Measurements from ENCODE around the gene C19orf47. TPM values are rescaled to one million over a fixed set of nuclear protein-coding genes. Genes with fewer than 3 reads are reported as not detected.
A peak's percentile ranks its signal among the peaks of the same experiment; 100 is the strongest.

C19orf47 gene
- total RNA-seq, 4 donors from 2014 or later, result 14.8 to 34.9 (median 16.3) TPM

GRCh38 chr19:40317338-40317737 is 30.9 kb downstream of the C19orf47 start:
- Histone ChIP-seq H3K9me3 (no peaks in the 10 kb centered on the region), H3K27me3 (no peaks in the 10 kb centered on the region), H3K4me3 (no peak overlapping the region), H3K4me1 (no peaks in the 10 kb centered on the region), H3K27ac (no peak overlapping the region), H3K36me3 (peaks cover 27% of the 10 kb centered on the region)
- 84% methylated on average over 7 of the region's 7 CpGs for WGBS
- TF ChIP-seq POLR2A (IDR thresholded peaks at IDR 0.05) (no peak), EP300 (IDR thresholded peaks at IDR 0.05) (no peak), POLR2AphosphoS5 (IDR thresholded peaks at IDR 0.05) (no peak), CTCF (IDR thresholded peaks at IDR 0.05) (no peak)
- peak in 1 of 2 donors; percentile 49 for DNase-seq (ENCODE audit: low spot score in 2 of 2)

- no peaks in the 10 kb centered on the region for H3K9me3 ChIP-seq
These were observed 32.3 kb downstream of the C19orf47 start for GRCh38 chr19:40315812-40316470.

GRCh38 chr19:40314656-40315055 is 33.5 kb downstream of the C19orf47 start:
- 85% methylated on average over 2 of the region's 2 CpGs for WGBS
- peaks cover 3% of the 10 kb centered on the region for H3K36me3 ChIP-seq
- no peak for DNase-seq (ENCODE audit: low spot score in 2 of 2)
- H3K27ac ChIP-seq, result no peak overlapping the region
- no peaks in the 10 kb centered on the region for H3K9me3 ChIP-seq
- no peaks in the 10 kb centered on the region for H3K27me3 ChIP-seq
- TF ChIP-seq POLR2AphosphoS5 (IDR thresholded peaks at IDR 0.05) (no peak), EP300 (IDR thresholded peaks at IDR 0.05) (no peak), POLR2A (IDR thresholded peaks at IDR 0.05) (no peak), CTCF (IDR thresholded peaks at IDR 0.05) (no peak)
- H3K4me3 ChIP-seq, result no peak overlapping the region
- H3K4me1 ChIP-seq, result no peaks in the 10 kb centered on the region

More at GRCh38 chr19:40315812-40316470, 32.3 kb downstream of the C19orf47 start:
- no peak overlapping the region for H3K4me3 ChIP-seq
- H3K4me1 ChIP-seq, result no peaks in the 10 kb centered on the region
- H3K27ac ChIP-seq, result no peak overlapping the region
- H3K36me3 ChIP-seq, result peaks cover 14% of the 10 kb centered on the region
- 77% methylated on average over 5 of the region's 5 CpGs for WGBS
- TF ChIP-seq CTCF (IDR thresholded peaks at IDR 0.05) (no peak), EP300 (IDR thresholded peaks at IDR 0.05) (no peak), POLR2A (IDR thresholded peaks at IDR 0.05) (no peak), POLR2AphosphoS5 (IDR thresholded peaks at IDR 0.05) (no peak)
- DNase-seq (ENCODE audit: low spot score in 2 of 2), result peak in 1 of 2 donors; percentile 37
- H3K27me3 ChIP-seq, result no peaks in the 10 kb centered on the region

- H3K27ac ChIP-seq, result no peak overlapping the region
- TF ChIP-seq POLR2AphosphoS5 (IDR thresholded peaks at IDR 0.05) (no peak), CTCF (IDR thresholded peaks at IDR 0.05) (no peak), POLR2A (IDR thresholded peaks at IDR 0.05) (no peak), EP300 (IDR thresholded peaks at IDR 0.05) (no peak)
- 90% methylated on average over 9 of the region's 9 CpGs for WGBS
- peaks cover 3% of the 10 kb centered on the region for H3K36me3 ChIP-seq
- H3K9me3 ChIP-seq, result no peaks in the 10 kb centered on the region
- DNase-seq (ENCODE audit: low spot score in 2 of 2), result no peak
- H3K4me3 ChIP-seq, result no peak overlapping the region
- H3K27me3 ChIP-seq, result no peaks in the 10 kb centered on the region
- no peaks in the 10 kb centered on the region for H3K4me1 ChIP-seq
These were observed 34.8 kb downstream of the C19orf47 start for GRCh38 chr19:40313229-40313983.

- H3K27ac ChIP-seq, result no peak overlapping the region
- no peak overlapping the region for H3K4me3 ChIP-seq
- H3K27me3 ChIP-seq, result no peaks in the 10 kb centered on the region
- peak in 1 of 2 donors; percentile 16 for DNase-seq (ENCODE audit: low spot score in 2 of 2)
- H3K36me3 ChIP-seq, result peaks cover 3% of the 10 kb centered on the region
- no peak for TF ChIP-seq POLR2AphosphoS5 (IDR thresholded peaks at IDR 0.05)
- no peaks in the 10 kb centered on the region for H3K4me1 ChIP-seq
- 79% methylated on average over 2 of the region's 2 CpGs for WGBS
- no peaks in the 10 kb centered on the region for H3K9me3 ChIP-seq
These were observed 35.7 kb downstream of the C19orf47 start for GRCh38 chr19:40312533-40312932.

Data from suprapubic skin (tissue), 4 donors.